ENCODE measurements around the gene PSENEN. TPM values are rescaled to one million over a fixed set of nuclear protein-coding genes. Genes with fewer than 3 reads are reported as not detected.

PSENEN gene
- total RNA-seq, 1 experiment from 2014 or later = 106 TPM

- H3K27ac ChIP-seq = no peak overlapping the region
- TF ChIP-seq EZH2 (IDR thresholded peaks at IDR 0.05; ENCODE audit: low read depth) (no peak), CTCF (conservative IDR thresholded peaks at IDR 0.05) (no peak)
- H3K9me3 ChIP-seq (ENCODE audit: insufficient read depth, low read depth) = no peaks in the 10 kb centered on the region
- no peaks in the 10 kb centered on the region for H3K27me3 ChIP-seq (ENCODE audit: insufficient read depth, low read depth)
- CTCF ChIA-PET = no interaction called here
- no peaks in the 10 kb centered on the region for H4K20me1 ChIP-seq (ENCODE audit: insufficient read depth)
- peak in 1 of 2 experiments; percentile 52 for DNase-seq
- H3K4me1 ChIP-seq (replicated peaks; ENCODE audit: insufficient read depth) = peaks cover 6% of the 10 kb centered on the region; the same call in 1 of the 2 replicates
- H3K36me3 ChIP-seq (ENCODE audit: low read depth) = no peaks in the 10 kb centered on the region
- intact Hi-C loops (cut with micrococcal nuclease; ENCODE audit: unreplicated experiment) = no loop called here
- no peak overlapping the region for H3K4me3 ChIP-seq
- no peaks in the 10 kb centered on the region for H3K79me2 ChIP-seq (ENCODE audit: low read depth)
- POLR2A ChIA-PET (ENCODE audit: unreplicated experiment) = no interaction called here
- no peaks in the 10 kb centered on the region for H3K9me2 ChIP-seq (ENCODE audit: insufficient read depth)
- BruUV-seq (replicated peaks) = no TSS peak
- H3K4me2 ChIP-seq = no peak overlapping the region
- no peaks in the 10 kb centered on the region for H3F3A ChIP-seq (ENCODE audit: insufficient read depth, low read depth)
- no peak overlapping the region for H2AFZ ChIP-seq
Observed at GRCh38 chr19:35708391-35708790, 37.1 kb upstream of the PSENEN start.

GRCh38 chr19:35710784-35711723 lies 34.4 kb upstream of the PSENEN start:
- Histone ChIP-seq H3K4me1 (replicated peaks; ENCODE audit: insufficient read depth) (peaks cover 20% of the 10 kb centered on the region), H4K20me1 (ENCODE audit: insufficient read depth) (no peaks in the 10 kb centered on the region), H3K79me2 (ENCODE audit: low read depth) (peaks cover 12% of the 10 kb centered on the region; the same call in 1 of the 2 replicates), H3K9me3 (ENCODE audit: insufficient read depth, low read depth) (no peaks in the 10 kb centered on the region), H3K4me3 (no peak overlapping the region), H3K4me2 (no peak overlapping the region), H3F3A (ENCODE audit: insufficient read depth, low read depth) (no peaks in the 10 kb centered on the region), H3K27me3 (ENCODE audit: insufficient read depth, low read depth) (no peaks in the 10 kb centered on the region), H3K27ac (no peak overlapping the region), H3K9me2 (ENCODE audit: insufficient read depth) (no peaks in the 10 kb centered on the region), H3K36me3 (ENCODE audit: low read depth) (no peaks in the 10 kb centered on the region), H2AFZ (no peak overlapping the region)
- no peak for DNase-seq
- ChIA-PET CTCF (interaction anchor here (0.6 kb wide), 1 partner anchor 230 kb away, joined by 6 read pairs; no protein-coding TSS in a partner anchor), POLR2A (ENCODE audit: unreplicated experiment) (no interaction called here)
- TF ChIP-seq EZH2 (IDR thresholded peaks at IDR 0.05; ENCODE audit: low read depth) (no peak), CTCF (conservative IDR thresholded peaks at IDR 0.05) (no peak)
- no TSS peak for BruUV-seq (replicated peaks)
- intact Hi-C loops (cut with micrococcal nuclease; ENCODE audit: unreplicated experiment) = no loop called here

- no peak overlapping the region for H3K4me2 ChIP-seq
- H3K9me2 ChIP-seq (ENCODE audit: insufficient read depth) = no peaks in the 10 kb centered on the region
- no TSS peak for BruUV-seq (replicated peaks)
- peaks cover 6% of the 10 kb centered on the region; the same call in 1 of the 2 replicates for H3F3A ChIP-seq (ENCODE audit: insufficient read depth, low read depth)
- H3K4me1 ChIP-seq (replicated peaks; ENCODE audit: insufficient read depth) = peaks cover 20% of the 10 kb centered on the region
- intact Hi-C loops (cut with micrococcal nuclease; ENCODE audit: unreplicated experiment) = no loop called here
- no peaks in the 10 kb centered on the region for H3K27me3 ChIP-seq (ENCODE audit: insufficient read depth, low read depth)
- ChIA-PET CTCF (interaction anchor here (0.7 kb wide), 1 partner anchor 358 kb away, joined by 3 read pairs; no protein-coding TSS in a partner anchor), POLR2A (ENCODE audit: unreplicated experiment) (no interaction called here)
- no peaks in the 10 kb centered on the region for H4K20me1 ChIP-seq (ENCODE audit: insufficient read depth)
- H3K36me3 ChIP-seq (ENCODE audit: low read depth) = no peaks in the 10 kb centered on the region
- no peak overlapping the region for H2AFZ ChIP-seq
- DNase-seq = no peak
- no peaks in the 10 kb centered on the region for H3K9me3 ChIP-seq (ENCODE audit: insufficient read depth, low read depth)
- H3K79me2 ChIP-seq (ENCODE audit: low read depth) = peaks cover 12% of the 10 kb centered on the region; the same call in 1 of the 2 replicates
- H3K27ac ChIP-seq = no peak overlapping the region
- TF ChIP-seq CTCF (conservative IDR thresholded peaks at IDR 0.05) = no peak
- TF ChIP-seq EZH2 (IDR thresholded peaks at IDR 0.05; ENCODE audit: low read depth) = no peak
- H3K4me3 ChIP-seq = no peak overlapping the region
Observed at GRCh38 chr19:35712567-35713505, 32.6 kb upstream of the PSENEN start.

All from PC-9 (cell line).